H9 (cell line): ENCODE measurements around the gene XYLB. TPM values are rescaled to one million over a fixed set of nuclear protein-coding genes. Genes with fewer than 3 reads are reported as not detected.

ENCODE experiments used
- DNase-seq: peaks from one replicate; pipeline ENCODE4 v3.0.0-alpha.2; 2017
- H2AFZ ChIP-seq: one replicate; pipeline ENCODE4 v1.6.1; 2013; ENCODE audit warnings: mild to moderate bottlenecking, low read length, control low read depth, moderate library complexity
- H2AK5ac ChIP-seq: 2 replicates; pipeline ENCODE4 v1.6.1; 2013; ENCODE audit warnings: low read length, control low read depth, mixed read lengths; ENCODE audit not compliant: insufficient read length
- H2BK120ac ChIP-seq: one replicate; pipeline ENCODE4 v1.6.1; 2013; ENCODE audit warnings: low read depth, mild to moderate bottlenecking, low read length, control low read depth, inconsistent platforms; ENCODE audit not compliant: poor library complexity, severe bottlenecking
- H2BK12ac ChIP-seq: 2 replicates; pipeline ENCODE4 v1.6.1; 2013; ENCODE audit warnings: low read length, control low read depth, mixed read lengths, low read depth; ENCODE audit not compliant: insufficient read length
- H2BK15ac ChIP-seq: 2 replicates; pipeline ENCODE4 v1.6.1; 2013; ENCODE audit warnings: low read depth, low read length, control low read depth
- H2BK20ac ChIP-seq: one replicate; pipeline ENCODE4 v1.6.1; 2013; ENCODE audit warnings: low read depth, mild to moderate bottlenecking, low read length, control low read depth, inconsistent platforms; ENCODE audit not compliant: poor library complexity, severe bottlenecking
- H2BK5ac ChIP-seq: 2 replicates; pipeline ENCODE4 v1.6.1; 2013; ENCODE audit warnings: low read length, control low read depth, mixed read lengths; ENCODE audit not compliant: insufficient read length
- H3K14ac ChIP-seq: 2 replicates; pipeline ENCODE4 v1.6.1; 2013; ENCODE audit warnings: low read length, control low read depth; ENCODE audit not compliant: insufficient read depth
- H3K18ac ChIP-seq: 2 replicates; pipeline ENCODE4 v1.6.1; 2013; ENCODE audit warnings: low read depth, mild to moderate bottlenecking, mixed read lengths, low read length, control low read depth; ENCODE audit not compliant: insufficient read length
- H3K23ac ChIP-seq: 2 replicates; pipeline ENCODE4 v1.6.1; 2013; ENCODE audit warnings: low read length, control low read depth, mixed read lengths, low read depth; ENCODE audit not compliant: insufficient read length
- H3K23me2 ChIP-seq: 2 replicates; pipeline ENCODE4 v1.6.1; 2013; ENCODE audit warnings: low read depth, mild to moderate bottlenecking, mixed read lengths, low read length, control low read depth; ENCODE audit not compliant: insufficient read length, poor library complexity, severe bottlenecking
- H3K27ac ChIP-seq: 2 replicates; pipeline ENCODE4 v1.5.1; 2013; ENCODE audit warnings: low read length, control low read depth, mixed read lengths, low read depth; ENCODE audit not compliant: insufficient read length
- H3K27me3 ChIP-seq: 2 replicates; pipeline ENCODE4 v1.6.1; 2013; ENCODE audit warnings: low read length, control low read depth, inconsistent platforms; ENCODE audit not compliant: insufficient read depth
- H3K4ac ChIP-seq: 2 replicates; pipeline ENCODE4 v1.6.1; 2013; ENCODE audit warnings: low read depth, mild to moderate bottlenecking, control low read depth, inconsistent platforms, low read length, moderate library complexity
- H3K4me1 ChIP-seq: 2 replicates; pipeline ENCODE4 v1.6.1; 2013; ENCODE audit warnings: low read length, control low read depth, inconsistent platforms; ENCODE audit not compliant: insufficient read depth
- H3K4me2 ChIP-seq: 2 replicates; pipeline ENCODE4 v1.6.1; 2013; ENCODE audit warnings: low read length, control low read depth, mixed read lengths; ENCODE audit not compliant: insufficient read length, insufficient read depth
- H3K56ac ChIP-seq: 2 replicates; pipeline ENCODE4 v1.6.1; 2013; ENCODE audit warnings: low read depth, mild to moderate bottlenecking, mixed read lengths, low read length, control low read depth; ENCODE audit not compliant: insufficient read length
- H3K79me1 ChIP-seq: 2 replicates; pipeline ENCODE4 v1.6.1; 2013; ENCODE audit warnings: low read depth, mild to moderate bottlenecking, moderate library complexity, low read length, control low read depth, inconsistent platforms; ENCODE audit not compliant: insufficient read depth, poor library complexity, severe bottlenecking
- H3K79me2 ChIP-seq: 2 replicates; pipeline ENCODE4 v1.6.1; 2013; ENCODE audit warnings: low read length, control low read depth, inconsistent platforms; ENCODE audit not compliant: insufficient read depth
- H3K9ac ChIP-seq: 2 replicates; pipeline ENCODE4 v1.6.1; 2013; ENCODE audit warnings: low read length, control low read depth, mixed read lengths; ENCODE audit not compliant: insufficient read length; ENCODE audit errors: extremely low read depth
- H3K9me3 ChIP-seq: one replicate; pipeline ENCODE4 v1.6.1; 2013; ENCODE audit warnings: low read depth, low read length, inconsistent platforms; ENCODE audit not compliant: control insufficient read depth
- H3T11ph ChIP-seq: one replicate; pipeline ENCODE4 v1.6.1; 2013; ENCODE audit warnings: mild to moderate bottlenecking, low read length, control low read depth, inconsistent platforms
- H4K20me1 ChIP-seq: one replicate; pipeline ENCODE4 v1.6.1; 2013; ENCODE audit not compliant: control insufficient read depth, insufficient read length, insufficient read depth
- H4K5ac ChIP-seq: 2 replicates; pipeline ENCODE4 v1.6.1; 2013; ENCODE audit warnings: low read depth, mild to moderate bottlenecking, mixed read lengths, low read length, control low read depth; ENCODE audit not compliant: insufficient read length
- H4K8ac ChIP-seq: replicated peaks from 2 replicates; pipeline ENCODE4 v1.6.1; 2013; ENCODE audit warnings: low read length, control low read depth, mixed read lengths, low read depth; ENCODE audit not compliant: insufficient read length
- H4K91ac ChIP-seq: 2 replicates; pipeline ENCODE4 v1.6.1; 2013; ENCODE audit warnings: low read depth, mild to moderate bottlenecking, moderate library complexity, mixed read lengths, low read length, control low read depth; ENCODE audit not compliant: insufficient read length
- H3K27ac Mint-ChIP-seq, 3 experiments: 2 replicates in 2 of 3; 3 replicates in 1 of 3; pipeline ENCODE4 v1.8.0; 2020 to 2021; ENCODE audit warnings: mixed read lengths in 3 of 3, mild to moderate bottlenecking in 1 of 3, moderate library complexity in 1 of 3
- H3K27me3 Mint-ChIP-seq: 2 replicates; pipeline ENCODE4 v1.8.0; 2021; ENCODE audit warnings: low read depth, mild to moderate bottlenecking, moderate library complexity, mixed read lengths
- H3K36me3 Mint-ChIP-seq, 3 experiments: 2 replicates in 2 of 3; 3 replicates in 1 of 3; pipeline ENCODE4 v1.8.0; 2020 to 2021; ENCODE audit warnings: low read depth in 3 of 3, mixed read lengths in 3 of 3; ENCODE audit not compliant: insufficient read depth in 1 of 3
- H3K4me1 Mint-ChIP-seq, 2 experiments: 2 replicates each; pipeline ENCODE4 v1.8.0; 2020; ENCODE audit warnings: mixed read lengths in 2 of 2
- H3K4me3 Mint-ChIP-seq, 2 experiments: 2 replicates in 1 of 2; 3 replicates in 1 of 2; pipeline ENCODE4 v1.8.0; 2020 to 2021; ENCODE audit warnings: mild to moderate bottlenecking in 2 of 2, mixed read lengths in 2 of 2, moderate library complexity in 1 of 2
- H3K9me3 Mint-ChIP-seq, 2 experiments: 2 replicates in 1 of 2; 3 replicates in 1 of 2; pipeline ENCODE4 v1.8.0; 2020; ENCODE audit warnings: mild to moderate bottlenecking in 2 of 2, mixed read lengths in 2 of 2, moderate library complexity in 1 of 2
- CTCF ChIP-seq: fragments of 200-600 bp; sonication (generic); conservative IDR thresholded peaks from 3 replicates; pipeline ENCODE4 v1.8.0; 2021; ENCODE audit warnings: antibody characterized with exemption, mild to moderate bottlenecking
- WGBS: extraction: QIAGEN DNeasy Blood & Tissue Kit; methylation state at CpG from one replicate; pipeline ENCODE4 v1.1.7; 2013; ENCODE audit warnings: missing lambda C conversion rate, low lambda C conversion rate, mixed read lengths; ENCODE audit not compliant: insufficient read length; ENCODE audit errors: extremely low coverage; 5-methylcytosine and 5-hydroxymethylcytosine counted together
- total RNA-seq: library from RNA; stranded (reverse); gene quantifications from 2 replicates; pipeline ENCODE4 v1.2.1, GENCODE V29; 2021

The XYLB gene
- total RNA-seq, 1 experiment from 2014 or later, result 2.6 TPM

- Histone ChIP-seq H4K20me1 (no peaks in the 10 kb centered on the region), H3K14ac (no peak overlapping the region), H3K18ac (no peak overlapping the region), H4K91ac (no peak overlapping the region), H3T11ph (no peak overlapping the region), H3K4me1 (no peaks in the 10 kb centered on the region), H3K79me1 (no peaks in the 10 kb centered on the region), H4K8ac (no peak overlapping the region), H3K4me2 (no peak overlapping the region), H2AFZ (no peak overlapping the region), H3K9ac (no peak overlapping the region), H2BK5ac (no peak overlapping the region), H2BK15ac (no peak overlapping the region), H3K27ac (no peak overlapping the region), H3K23me2 (no peaks in the 10 kb centered on the region), H3K27me3 (no peaks in the 10 kb centered on the region), H3K56ac (no peak overlapping the region), H3K4ac (no peak overlapping the region), H3K23ac (no peak overlapping the region), H2AK5ac (no peak overlapping the region), H3K9me3 (peaks cover 5% of the 10 kb centered on the region), H2BK20ac (no peak overlapping the region), H4K5ac (no peak overlapping the region), H3K79me2 (no peaks in the 10 kb centered on the region), H2BK12ac (no peak overlapping the region), H2BK120ac (no peak overlapping the region)
- no peaks in the 10 kb centered on the region for H3K4me1 Mint-ChIP-seq
- no peak overlapping the region; a peak in 1 of 7 replicates for H3K27ac Mint-ChIP-seq
- no peak overlapping the region for H3K4me3 Mint-ChIP-seq
- no peak for TF ChIP-seq CTCF
- DNase-seq, result no peak
- H3K9me3 Mint-ChIP-seq, result peaks cover 5 to 10% of the 10 kb centered on the region in 2 experiments; a peak in 4 of 5 replicates
- H3K27me3 Mint-ChIP-seq, result no peaks in the 10 kb centered on the region; the same call in 1 of the 2 replicates
- peaks cover 32 to 43% (median 41%) of the 10 kb centered on the region in 3 experiments for H3K36me3 Mint-ChIP-seq
- WGBS, result no CpG with 5 or more reads among the region's 15 CpGs
Observed at GRCh38 chr3:38371541-38372213, 25.1 kb downstream of the XYLB start.
